ENCODE data around the gene FIGLA. TPM values are rescaled to one million over a fixed set of nuclear protein-coding genes. Genes with fewer than 3 reads are reported as not detected.

FIGLA gene
- total and polyA plus RNA-seq, 2 of the 8 experiments (the other 6 are each of a cell fraction or from before 2014, with no cell fraction given) = not detected

DNA sequence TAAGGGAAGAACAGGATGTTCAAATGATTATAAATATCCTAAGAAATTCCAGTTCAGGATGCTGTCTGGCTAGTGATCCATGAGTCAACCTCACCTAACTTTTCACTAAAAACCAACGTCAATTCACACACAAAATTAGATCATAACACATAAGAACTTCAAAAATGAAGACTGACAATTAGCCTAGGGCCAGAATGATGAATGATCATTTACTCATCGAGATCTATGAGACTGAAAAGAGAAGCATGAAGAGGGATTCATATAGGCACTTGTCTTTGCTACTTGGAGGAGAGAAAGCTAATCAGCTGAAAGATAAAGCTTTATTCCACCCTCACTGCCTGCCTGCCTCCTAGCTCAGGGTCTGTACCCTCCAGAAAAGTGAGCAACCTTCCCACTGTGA is 52.3 kb downstream of the FIGLA start (continued):
- TF ChIP-seq, protein P1, sequence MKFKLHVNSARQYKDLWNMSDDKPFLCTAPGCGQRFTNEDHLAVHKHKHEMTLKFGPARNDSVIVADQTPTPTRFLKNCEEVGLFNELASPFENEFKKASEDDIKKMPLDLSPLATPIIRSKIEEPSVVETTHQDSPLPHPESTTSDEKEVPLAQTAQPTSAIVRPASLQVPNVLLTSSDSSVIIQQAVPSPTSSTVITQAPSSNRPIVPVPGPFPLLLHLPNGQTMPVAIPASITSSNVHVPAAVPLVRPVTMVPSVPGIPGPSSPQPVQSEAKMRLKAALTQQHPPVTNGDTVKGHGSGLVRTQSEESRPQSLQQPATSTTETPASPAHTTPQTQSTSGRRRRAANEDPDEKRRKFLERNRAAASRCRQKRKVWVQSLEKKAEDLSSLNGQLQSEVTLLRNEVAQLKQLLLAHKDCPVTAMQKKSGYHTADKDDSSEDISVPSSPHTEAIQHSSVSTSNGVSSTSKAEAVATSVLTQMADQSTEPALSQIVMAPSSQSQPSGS (IDR thresholded peaks at IDR 0.05; ENCODE audit: low read length) = no peak
- no peak for TF ChIP-seq KDM1A (IDR thresholded peaks at IDR 0.05; ENCODE audit: borderline replicate concordance, low read length)
- TF ChIP-seq ASH2L (IDR thresholded peaks at IDR 0.05; ENCODE audit: low read length) = no peak
